Measurements from ENCODE around the gene IKZF1. TPM values are rescaled to one million over a fixed set of nuclear protein-coding genes. Genes with fewer than 3 reads are reported as not detected.

IKZF1 gene
- total and polyA plus RNA-seq, 2 of the 13 experiments (the other 11 are each of a cell fraction or from before 2014, with no cell fraction given): not detected

GRCh38 chr7:50379539-50379938 lies 75.0 kb downstream of the IKZF1 start:
- H3K4me3 ChIP-seq (replicated peaks in 1 of 3; ENCODE audit: insufficient read depth in 1 of 3, low read depth in 2 of 3, low read length in 3 of 3): no peak overlapping the region
- in situ Hi-C loops (cut with HindIII; ENCODE audit: extremely low pct_ligation_motif_present, low pct_unique_long_range_greater_than_20kb) (no loop called here), intact Hi-C loops (cut with micrococcal nuclease; ENCODE audit: unreplicated experiment) (no loop called here)
- no peak for TF ChIP-seq HINFP (CRISPR knock-in tag; IDR thresholded peaks at IDR 0.05; ENCODE audit: low read depth)
- no peak for TF ChIP-seq ZNF572 (CRISPR knock-in tag; IDR thresholded peaks at IDR 0.05)
- no peak for TF ChIP-seq ZNF282 (IDR thresholded peaks at IDR 0.05; ENCODE audit: partially characterized antibody)
- no peak for TF ChIP-seq FOXP1 (IDR thresholded peaks at IDR 0.05)
- no peak for TF ChIP-seq FOXP1 (CRISPR knock-in tag; IDR thresholded peaks at IDR 0.05)
- TF ChIP-seq ZNF780A (CRISPR knock-in tag; IDR thresholded peaks at IDR 0.05): no peak
- TF ChIP-seq TBX3 (IDR thresholded peaks at IDR 0.05; ENCODE audit: borderline replicate concordance): no peak
- TF ChIP-seq ZNF3 (CRISPR knock-in tag; IDR thresholded peaks at IDR 0.05): no peak
- TF ChIP-seq AHDC1 (CRISPR knock-in tag; IDR thresholded peaks at IDR 0.05; ENCODE audit: borderline replicate concordance): no peak
- no peak for TF ChIP-seq TRIM24 (CRISPR knock-in tag; IDR thresholded peaks at IDR 0.05)
- TF ChIP-seq TRIM22 (IDR thresholded peaks at IDR 0.05): no peak
- CTCF ChIA-PET (ENCODE audit: low intra/inter-chr PET ratio, low total read pairs): no interaction called here
- H3K4me2 ChIP-seq (ENCODE audit: low read depth, low read length): no peak overlapping the region
- no peak overlapping the region for H2AFZ ChIP-seq (ENCODE audit: low read length)
- H3K79me2 ChIP-seq (ENCODE audit: insufficient read depth, low read length): no peaks in the 10 kb centered on the region
- H4K20me1 ChIP-seq (ENCODE audit: insufficient read depth, low read length): no peaks in the 10 kb centered on the region
- no peaks in the 10 kb centered on the region for H3K9me3 ChIP-seq (ENCODE audit: low read length)
- no peaks in the 10 kb centered on the region for H3K4me1 ChIP-seq (ENCODE audit: insufficient read depth, low read length)
- ATAC-seq (no peak), FAIRE-seq (no peak), DNase-seq (ENCODE audit: low spot score) (no peak)
- H3K9ac ChIP-seq (ENCODE audit: insufficient read depth, low read depth, low read length): no peak overlapping the region
- no TSS peak for BruUV-seq (replicated peaks)
- 0% methylated on average over 1 of the region's 1 CpG for WGBS (ENCODE audit: low lambda C conversion rate)
- H3K36me3 ChIP-seq (replicated peaks in 1 of 2; ENCODE audit: control insufficient read depth in 1 of 2, insufficient read depth in 2 of 2, low read length in 2 of 2): no peaks in the 10 kb centered on the region
- peaks cover 2 to 32% of the 10 kb centered on the region in 2 experiments; a peak in 3 of 5 replicates for H3K27me3 ChIP-seq (ENCODE audit: control insufficient read depth in 1 of 2, insufficient read depth in 2 of 2, low read length in 2 of 2)
- H3K27ac ChIP-seq (ENCODE audit: extremely low read length, insufficient read depth, low read length): no peak overlapping the region
- POLR2A ChIA-PET: no interaction called here
